GM04504 (cell line): Measurements from ENCODE around the gene LRRC30.
"Not testable (repeated sequence)": the region's sequence is repeated elsewhere in the genome, so short reads cannot be mapped to it uniquely, and the experiment has no call there.

ENCODE experiments used
- DNase-seq: peaks from one replicate; pipeline ENCODE4 v3.0.0-alpha.2; 2012; ENCODE audit warnings: low read depth

Gene LRRC30

GRCh38 chr18:7230626-7231349 is at the start of gene LRRC30:
Gene LRRC30, plus strand, starts transcription at chr18:7231089. Its CDS starts 50 bp downstream, at chr18:7231139.
- no peak for DNase-seq

GRCh38 chr18:7185701-7186100 is 45.2 kb upstream of the LRRC30 start:
- no peak for DNase-seq

GRCh38 chr18:7190547-7191156 is 40.2 kb upstream of the LRRC30 start:
- no peak for DNase-seq

GRCh38 chr18:7191736-7192135 is 39.2 kb upstream of the LRRC30 start:
- no peak for DNase-seq

GRCh38 chr18:7195266-7195665 is 35.6 kb upstream of the LRRC30 start:
- no peak for DNase-seq

GRCh38 chr18:7196421-7196820 is 34.5 kb upstream of the LRRC30 start:
- no peak for DNase-seq

- DNase-seq = no peak
Measured at GRCh38 chr18:7197854-7198253, 33.0 kb upstream of the LRRC30 start.

- no peak for DNase-seq
Measured at GRCh38 chr18:7198326-7198725, 32.6 kb upstream of the LRRC30 start.

- DNase-seq = no peak
Measured at GRCh38 chr18:7201096-7201495, 29.8 kb upstream of the LRRC30 start.

GRCh38 chr18:7202169-7202568 is 28.7 kb upstream of the LRRC30 start:
- DNase-seq = no peak

- not testable (repeated sequence) for DNase-seq
Measured at GRCh38 chr18:7203601-7204000, 27.3 kb upstream of the LRRC30 start.

- DNase-seq = no peak
Measured at GRCh38 chr18:7205346-7205745, 25.5 kb upstream of the LRRC30 start.

- no peak for DNase-seq
Measured at GRCh38 chr18:7206217-7206616, 24.7 kb upstream of the LRRC30 start.

- no peak for DNase-seq
Measured at GRCh38 chr18:7207366-7207915, 23.4 kb upstream of the LRRC30 start.

GRCh38 chr18:7221424-7222155 is 9.3 kb upstream of the LRRC30 start:
- peak; percentile 46 for DNase-seq

- DNase-seq = no peak
Measured at GRCh38 chr18:7224198-7224597, 6.7 kb upstream of the LRRC30 start.

GRCh38 chr18:7232218-7232617 is 1.3 kb downstream of the LRRC30 start:
- no peak for DNase-seq

- DNase-seq = no peak
Measured at GRCh38 chr18:7233134-7233810, 2.4 kb downstream of the LRRC30 start.

GRCh38 chr18:7234091-7234490 is 3.2 kb downstream of the LRRC30 start:
- no peak for DNase-seq

GRCh38 chr18:7234956-7235355 is 4.1 kb downstream of the LRRC30 start:
- no peak for DNase-seq

- no peak for DNase-seq
Measured at GRCh38 chr18:7236072-7236471, 5.2 kb downstream of the LRRC30 start.

GRCh38 chr18:7236933-7237332 is 6.0 kb downstream of the LRRC30 start:
- DNase-seq = no peak
